ENCODE measurements around the gene VPS35L. TPM values are rescaled to one million over a fixed set of nuclear protein-coding genes. Genes with fewer than 3 reads are reported as not detected.

VPS35L gene
- total and polyA plus RNA-seq, 7 experiments from 2014 or later: 38.6 to 52.0 (median 46.6) TPM

DNA sequence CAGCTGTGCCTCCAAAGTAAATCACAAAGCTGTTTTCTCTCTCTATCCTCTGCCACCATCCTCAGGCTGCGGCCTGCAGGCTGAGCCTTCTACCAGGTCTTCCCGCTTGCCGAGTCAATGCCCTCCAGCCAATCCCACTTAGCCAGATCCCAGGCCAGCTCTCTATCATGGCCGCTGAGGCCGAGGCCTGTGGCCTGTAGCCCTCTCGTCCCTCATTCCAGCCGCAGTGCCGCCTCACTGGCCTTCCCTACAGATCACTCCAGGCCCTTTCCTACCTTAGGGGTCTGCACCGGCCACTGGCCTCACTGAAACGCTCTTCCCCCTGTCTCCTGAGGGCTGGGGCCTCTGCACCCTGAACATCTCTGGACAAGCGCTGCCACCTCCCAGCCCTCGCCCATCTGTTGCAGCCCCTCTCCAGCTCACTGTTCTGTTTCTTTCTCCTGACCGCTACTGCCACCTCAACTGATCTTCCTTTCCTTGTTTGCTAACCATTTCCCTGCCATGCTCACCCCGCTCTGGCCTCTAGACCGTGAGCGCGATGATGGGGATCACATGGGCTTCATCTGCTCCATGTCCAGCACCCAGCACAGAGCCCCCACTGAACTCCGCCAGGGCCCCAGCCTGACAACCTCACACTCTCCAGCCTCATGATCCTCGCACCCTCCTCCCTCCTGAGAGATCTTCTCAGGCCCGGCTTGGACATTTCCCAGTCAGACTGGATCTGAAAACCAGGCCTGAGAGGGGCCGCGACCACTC is 154.1 kb downstream of the VPS35L start:
- Histone ChIP-seq H3K27ac (ENCODE audit: low read depth, low read length) (no peak overlapping the region), H3K9me3 (ENCODE audit: control insufficient read depth in 2 of 3, low read length in 3 of 3) (no peaks in the 10 kb centered on the region), H3K4me1 (ENCODE audit: control insufficient read depth in 2 of 2, insufficient read depth in 2 of 2, low read length in 2 of 2) (no peaks in the 10 kb centered on the region), H3K4me3 (ENCODE audit: low read length) (no peak overlapping the region), H3K27me3 (ENCODE audit: control insufficient read depth in 2 of 2, insufficient read depth in 2 of 2, low read length in 2 of 2) (no peaks in the 10 kb centered on the region), H3K36me3 (ENCODE audit: control insufficient read depth in 2 of 3, insufficient read depth in 3 of 3, low read length in 3 of 3) (peaks cover 0 to 88% (median 11%) of the 10 kb centered on the region in 3 experiments)
- H3K27ac Mint-ChIP-seq: peak overlapping the region in 7 of 9 donors; percentile 40 to 85 (median 65)
- intact Hi-C loops (cut with micrococcal nuclease): no loop called here
- H3K4me1 Mint-ChIP-seq: peaks cover 0 to 30% (median 19%) of the 10 kb centered on the region in 7 donors
- no peaks in the 10 kb centered on the region for H3K27me3 Mint-ChIP-seq
- H3K4me3 Mint-ChIP-seq: no peak overlapping the region
- DNase-seq: no peak
- no peak for ATAC-seq
- ChIA-PET CTCF (interaction anchor here (1.2 kb wide), 1 partner anchor 1660 kb away, joined by 4 read pairs; no protein-coding TSS in a partner anchor), POLR2A (no interaction called here)
- peaks cover 8 to 61% (median 34%) of the 10 kb centered on the region in 5 donors for H3K36me3 Mint-ChIP-seq
- peaks cover 0 to 2% (median 0%) of the 10 kb centered on the region in 11 donors for H3K9me3 Mint-ChIP-seq

DNA sequence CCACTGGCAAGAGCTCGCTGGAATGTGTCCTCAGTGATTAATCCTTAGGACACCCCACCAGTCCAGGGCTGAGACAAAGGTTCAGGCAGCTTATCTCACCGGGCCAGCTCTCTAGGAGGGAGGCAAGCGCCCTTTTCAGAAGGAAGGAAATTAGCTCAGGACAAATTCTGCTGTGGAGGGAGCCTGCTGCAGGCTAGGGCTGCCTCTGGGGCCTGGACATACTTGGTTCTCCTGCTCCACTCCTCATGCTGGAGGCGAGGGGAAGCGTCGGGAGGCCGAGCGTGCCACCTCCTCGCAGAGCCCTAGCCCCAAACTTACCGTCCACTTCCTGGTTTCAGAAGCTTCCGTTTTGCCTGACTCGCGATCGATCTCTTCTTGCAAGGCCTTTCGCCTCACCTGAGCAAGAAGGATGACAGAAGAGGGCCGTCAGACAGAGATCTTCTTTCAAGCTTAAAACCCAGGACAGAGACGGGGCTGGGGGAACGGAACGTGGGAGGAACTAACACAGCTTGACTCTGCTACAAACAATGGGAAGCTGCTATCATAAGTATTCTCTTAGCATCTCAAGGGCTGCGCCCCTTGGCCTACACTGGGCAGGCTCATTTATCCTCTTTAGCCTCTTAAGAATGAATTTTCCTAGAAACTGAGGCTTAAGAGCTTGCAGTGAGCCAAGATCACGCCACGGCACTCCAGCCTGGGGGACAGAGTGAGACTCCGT is 154.8 kb downstream of the VPS35L start:
- POLR2A ChIA-PET: no interaction called here
- no peak for DNase-seq
- no peaks in the 10 kb centered on the region for H3K4me1 ChIP-seq (ENCODE audit: control insufficient read depth in 2 of 2, insufficient read depth in 2 of 2, low read length in 2 of 2)
- intact Hi-C loops (cut with micrococcal nuclease): no loop called here
- no peak overlapping the region for H3K4me3 ChIP-seq (ENCODE audit: low read length)
- Mint-ChIP-seq H3K9me3 (peaks cover 0 to 2% (median 0%) of the 10 kb centered on the region in 11 donors), H3K27me3 (no peaks in the 10 kb centered on the region), H3K36me3 (peaks cover 11 to 58% (median 32%) of the 10 kb centered on the region in 5 donors), H3K27ac (peak overlapping the region in 4 of 9 donors; percentile 17 to 68 (median 53)), H3K4me3 (no peak overlapping the region), H3K4me1 (peaks cover 0 to 34% (median 23%) of the 10 kb centered on the region in 7 donors)
- H3K27me3 ChIP-seq (ENCODE audit: control insufficient read depth in 2 of 2, insufficient read depth in 2 of 2, low read length in 2 of 2): no peaks in the 10 kb centered on the region
- no peak overlapping the region for H3K27ac ChIP-seq (ENCODE audit: low read depth, low read length)
- no peaks in the 10 kb centered on the region for H3K9me3 ChIP-seq (ENCODE audit: control insufficient read depth in 2 of 3, low read length in 3 of 3)
- CTCF ChIA-PET: interaction anchor here (0.5 to 1.2 kb wide), 2 partner anchors 60 to 1661 kb away, joined by 3 to 4 read pairs; no protein-coding TSS in a partner anchor
- no peak for ATAC-seq
- peaks cover 0 to 83% (median 11%) of the 10 kb centered on the region in 3 experiments for H3K36me3 ChIP-seq (ENCODE audit: control insufficient read depth in 2 of 3, insufficient read depth in 3 of 3, low read length in 3 of 3)

DNA sequence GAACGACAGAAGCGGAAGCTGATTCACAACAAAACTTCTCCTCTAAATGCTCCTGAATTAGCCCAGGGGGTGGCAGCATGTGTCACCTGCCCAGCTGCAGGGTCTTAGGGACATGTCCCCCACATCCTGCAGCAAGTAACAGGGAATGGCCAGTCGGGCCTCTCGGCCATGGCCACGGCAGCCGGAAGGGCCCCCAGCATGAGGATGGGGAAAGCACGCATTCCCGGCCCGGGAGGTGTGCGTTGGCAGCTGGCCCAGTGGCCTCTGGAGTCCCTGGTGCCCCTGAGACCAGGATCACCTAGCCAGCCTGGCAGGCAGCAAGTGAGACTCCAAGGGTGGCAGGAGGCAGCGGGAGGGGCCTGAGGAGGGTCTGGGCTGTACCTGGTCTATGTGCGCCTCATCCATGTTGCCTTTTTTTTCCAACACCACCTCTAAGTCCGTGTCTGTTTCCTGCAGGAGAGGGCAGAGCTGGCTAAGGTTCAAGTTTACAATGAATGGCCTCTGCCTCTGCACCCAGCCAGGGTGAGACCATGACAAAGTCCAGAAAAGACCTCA is 155.6 kb downstream of the VPS35L start:
- DNase-seq (no peak), ATAC-seq (no peak)
- peaks cover 8 to 51% (median 28%) of the 10 kb centered on the region in 5 donors for H3K36me3 Mint-ChIP-seq
- H3K4me1 ChIP-seq (ENCODE audit: control insufficient read depth in 2 of 2, insufficient read depth in 2 of 2, low read length in 2 of 2): no peaks in the 10 kb centered on the region
- peak overlapping the region in 2 of 9 donors; percentile 28 to 84 for H3K27ac Mint-ChIP-seq
- intact Hi-C loops (cut with micrococcal nuclease): no loop called here
- ChIA-PET CTCF (interaction anchor here (0.5 kb wide), 1 partner anchor 60 kb away, joined by 3 read pairs; no protein-coding TSS in a partner anchor), POLR2A (no interaction called here)
- H3K9me3 ChIP-seq (ENCODE audit: control insufficient read depth in 2 of 3, low read length in 3 of 3): no peaks in the 10 kb centered on the region
- peaks cover 0 to 2% (median 0%) of the 10 kb centered on the region in 11 donors for H3K9me3 Mint-ChIP-seq
- no peaks in the 10 kb centered on the region for H3K27me3 ChIP-seq (ENCODE audit: control insufficient read depth in 2 of 2, insufficient read depth in 2 of 2, low read length in 2 of 2)
- peaks cover 2 to 40% (median 28%) of the 10 kb centered on the region in 7 donors for H3K4me1 Mint-ChIP-seq
- H3K4me3 ChIP-seq (ENCODE audit: low read length): no peak overlapping the region
- no peak overlapping the region for H3K4me3 Mint-ChIP-seq
- H3K27ac ChIP-seq (ENCODE audit: low read depth, low read length): no peak overlapping the region
- no peaks in the 10 kb centered on the region for H3K27me3 Mint-ChIP-seq
- H3K36me3 ChIP-seq (ENCODE audit: control insufficient read depth in 2 of 3, insufficient read depth in 3 of 3, low read length in 3 of 3): peaks cover 0 to 76% (median 11%) of the 10 kb centered on the region in 3 experiments

- intact Hi-C loops (cut with micrococcal nuclease): no loop called here
- no peak overlapping the region for H3K27ac ChIP-seq (ENCODE audit: low read depth, low read length)
- no peak for ATAC-seq
- no peaks in the 10 kb centered on the region for H3K9me3 ChIP-seq (ENCODE audit: control insufficient read depth in 2 of 3, low read length in 3 of 3)
- no peaks in the 10 kb centered on the region for H3K4me1 ChIP-seq (ENCODE audit: control insufficient read depth in 2 of 2, insufficient read depth in 2 of 2, low read length in 2 of 2)
- no peak for DNase-seq
- peaks cover 0 to 70% (median 11%) of the 10 kb centered on the region in 3 experiments for H3K36me3 ChIP-seq (ENCODE audit: control insufficient read depth in 2 of 3, insufficient read depth in 3 of 3, low read length in 3 of 3)
- Mint-ChIP-seq H3K36me3 (peaks cover 8 to 46% (median 23%) of the 10 kb centered on the region in 5 donors), H3K27me3 (no peaks in the 10 kb centered on the region), H3K9me3 (peaks cover 0 to 2% (median 0%) of the 10 kb centered on the region in 11 donors), H3K4me3 (no peak overlapping the region), H3K4me1 (peaks cover 8 to 45% (median 34%) of the 10 kb centered on the region in 7 donors), H3K27ac (peak overlapping the region in 6 of 9 donors; percentile 28 to 84 (median 48))
- H3K4me3 ChIP-seq (ENCODE audit: low read length): no peak overlapping the region
- ChIA-PET CTCF (no interaction called here), POLR2A (no interaction called here)
- H3K27me3 ChIP-seq (ENCODE audit: control insufficient read depth in 2 of 2, insufficient read depth in 2 of 2, low read length in 2 of 2): no peaks in the 10 kb centered on the region
Observed at GRCh38 chr16:19711643-19712042, 156.1 kb downstream of the VPS35L start.

GRCh38 chr16:19712418-19713058 is 157.0 kb downstream of the VPS35L start:
- H3K36me3 Mint-ChIP-seq: peaks cover 8 to 42% (median 23%) of the 10 kb centered on the region in 5 donors

GRCh38 chr16:19713697-19714096 is 158.2 kb downstream of the VPS35L start:
- Histone ChIP-seq H3K36me3 (ENCODE audit: control insufficient read depth in 2 of 3, insufficient read depth in 3 of 3, low read length in 3 of 3) (peaks cover 0 to 59% (median 11%) of the 10 kb centered on the region in 3 experiments), H3K4me3 (ENCODE audit: low read length) (no peak overlapping the region), H3K4me1 (ENCODE audit: control insufficient read depth in 2 of 2, insufficient read depth in 2 of 2, low read length in 2 of 2) (peaks cover 0 to 4% of the 10 kb centered on the region in 2 donors), H3K27ac (ENCODE audit: low read depth, low read length) (no peak overlapping the region), H3K9me3 (ENCODE audit: control insufficient read depth in 2 of 3, low read length in 3 of 3) (no peaks in the 10 kb centered on the region), H3K27me3 (ENCODE audit: control insufficient read depth in 2 of 2, insufficient read depth in 2 of 2, low read length in 2 of 2) (no peaks in the 10 kb centered on the region)
- ChIA-PET CTCF (no interaction called here), POLR2A (no interaction called here)
- no peak for ATAC-seq
- intact Hi-C loops (cut with micrococcal nuclease): no loop called here
- Mint-ChIP-seq H3K4me3 (no peak overlapping the region), H3K9me3 (peaks cover 0 to 2% (median 0%) of the 10 kb centered on the region in 11 donors), H3K27me3 (no peaks in the 10 kb centered on the region), H3K4me1 (peaks cover 14 to 59% (median 48%) of the 10 kb centered on the region in 7 donors), H3K27ac (peak overlapping the region in 2 of 9 donors; percentile 52 to 53), H3K36me3 (peaks cover 8 to 39% (median 23%) of the 10 kb centered on the region in 5 donors)
- DNase-seq: no peak

More at GRCh38 chr16:19712418-19713058, 157.0 kb downstream of the VPS35L start:
- H3K4me3 Mint-ChIP-seq: no peak overlapping the region
- Histone ChIP-seq H3K27ac (ENCODE audit: low read depth, low read length) (no peak overlapping the region), H3K9me3 (ENCODE audit: control insufficient read depth in 2 of 3, low read length in 3 of 3) (no peaks in the 10 kb centered on the region), H3K36me3 (ENCODE audit: control insufficient read depth in 2 of 3, insufficient read depth in 3 of 3, low read length in 3 of 3) (peaks cover 0 to 62% (median 11%) of the 10 kb centered on the region in 3 experiments), H3K4me1 (ENCODE audit: control insufficient read depth in 2 of 2, insufficient read depth in 2 of 2, low read length in 2 of 2) (peaks cover 0 to 4% of the 10 kb centered on the region in 2 donors), H3K4me3 (ENCODE audit: low read length) (no peak overlapping the region), H3K27me3 (ENCODE audit: control insufficient read depth in 2 of 2, insufficient read depth in 2 of 2, low read length in 2 of 2) (no peaks in the 10 kb centered on the region)
- no peak for DNase-seq
- ATAC-seq: no peak
- H3K4me1 Mint-ChIP-seq: peaks cover 14 to 54% (median 43%) of the 10 kb centered on the region in 7 donors
- H3K9me3 Mint-ChIP-seq: peaks cover 0 to 2% (median 0%) of the 10 kb centered on the region in 11 donors
- ChIA-PET CTCF (interaction anchor here (0.8 kb wide), 1 partner anchor 16 kb away, joined by 3 read pairs; no protein-coding TSS in a partner anchor), POLR2A (no interaction called here)
- H3K27ac Mint-ChIP-seq: peak overlapping the region in 1 of 9 donors; percentile 52
- no peaks in the 10 kb centered on the region for H3K27me3 Mint-ChIP-seq
- intact Hi-C loops (cut with micrococcal nuclease): no loop called here
